Pancreas (tissue), 10 donors: ENCODE results near the gene ZHX3. TPM values are rescaled to one million over a fixed set of nuclear protein-coding genes. Genes with fewer than 3 reads are reported as not detected.
A peak's percentile ranks its signal among the peaks of the same experiment; 100 is the strongest.

Experiments used
- ATAC-seq, 4 donors: fragments of 200-7000 bp; cut with Tn5 transposase; one replicate each; pipeline versions ENCODE4 v1.8.0 to v1.9.1; 2020; ENCODE audit warnings: mild to moderate bottlenecking in 4 of 4, moderate library complexity in 4 of 4
- DNase-seq, 6 donors: peaks; one replicate each; pipeline ENCODE4 v3.0.0-alpha.2; 2020
- FAIRE-seq: peaks from 2 replicates; lab custom pipeline; 2012; peaks lifted over from hg19 to GRCh38; lab: Jason Lieb, UNC
- H3K27ac ChIP-seq, 4 donors: fragments of 200-600 bp; sonication (generic); 1 replicate in 3 of 4; 2 replicates in 1 of 4; pipeline versions ENCODE4 v1.5.0 to v1.8.0; 2020
- H3K27me3 ChIP-seq, 4 donors: fragments of 200-600 bp; one replicate each; pipeline ENCODE4 v1.8.0; 2021
- H3K36me3 ChIP-seq, 3 donors: fragments of 200-600 bp; sonication (generic) in 1 of 3; one replicate each; pipeline versions ENCODE4 v1.5.0 to v1.8.0; 2020 to 2021
- H3K4me1 ChIP-seq, 3 donors: fragments of 200-600 bp; one replicate each; pipeline ENCODE4 v1.8.0; 2021
- H3K4me3 ChIP-seq, 4 donors: fragments of 200-600 bp; sonication (generic) in 2 of 4; one replicate each; pipeline versions ENCODE4 v1.5.0 to v1.8.0; 2020 to 2021
- H3K9me3 ChIP-seq, 4 donors: fragments of 200-600 bp; one replicate each; pipeline ENCODE4 v1.8.0; 2021
- WGBS, 2 donors: extraction: QIAGEN DNeasy Blood & Tissue Kit; methylation state at CpG; one replicate each; pipeline ENCODE4 v1.1.7; 2013; 5-methylcytosine and 5-hydroxymethylcytosine counted together
- intact Hi-C, 3 donors: fragments of 100-400 bp; cut with DNase I; formaldehyde crosslinking; loops; one replicate each; pipeline versions ENCODE4 v1.11.1 to v1.14.2; 2022
- polyA plus RNA-seq, 2 donors: library from polyadenylated mRNA; stranded (reverse); fragments of 200-250 nt; gene quantifications; one replicate each; pipeline ENCODE4 v1.2.3, GENCODE V29; 2013
- total RNA-seq, 6 donors: library from RNA; stranded (reverse); fragmentation: NEBNext Ultra II Directional in 4 of 6; extraction: Animal tissue kit (Norgen Biotek cat#: 25700) in 4 of 6; gene quantifications; one replicate each; pipeline versions ENCODE4 v1.2.1 to v1.2.4, GENCODE V29; 2021 to 2023
- TF ChIP-seq, protein P1 (sequence below), 4 donors: fragments of 200-600 bp; sonication (generic) in 3 of 4; IDR thresholded peaks; one replicate each; pipeline versions ENCODE4 v1.5.0 to v1.8.0; 2021; ENCODE audit warnings: antibody characterized with exemption in 4 of 4
- donor health status: healthy with polysubstance abuse.
- donor health status: DM: no; HTN: no; CAD: no; lungs with moderate emphysema.
- donor health status: DM: no; HTN: no; CAD: no.
- donor health status: control.
- donor health status: control.
- donor health status: Bipolar disorder and iron deficiency.
- donor health status: DM: yes; HTN: yes; CAD: no.
- donor health status: DM: no; HTN: no; CAD: no.
- donor health status: DM: no; HTN: no; CAD: no.
- donor health status: DM: yes; HTN: yes; CAD: no.

ZHX3 gene
- total and polyA plus RNA-seq, 8 donors: 7.9 to 17.3 (median 13.0) TPM

DNA sequence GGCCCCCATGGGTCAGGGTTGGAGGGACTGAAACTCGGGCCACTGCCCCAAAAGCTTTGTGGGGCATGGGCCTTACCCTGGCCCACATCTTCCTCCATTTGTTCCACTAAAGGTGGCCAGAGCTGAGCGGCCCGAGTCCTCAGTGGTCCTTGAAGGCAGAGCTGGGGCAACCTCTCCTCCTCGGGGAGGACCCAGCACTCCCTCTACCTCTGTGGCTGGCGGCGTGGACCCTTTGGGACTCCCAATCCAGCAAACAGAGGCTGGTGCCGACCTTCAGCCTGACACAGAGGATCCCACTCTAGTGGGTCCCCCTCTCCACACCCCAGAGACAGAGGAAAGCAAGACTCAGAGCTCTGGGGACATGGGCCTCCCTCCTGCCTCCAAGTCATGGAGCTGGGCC, 32.4 kb upstream of the ZHX3 start:
- DNase-seq (no peak), FAIRE-seq (no peak), ATAC-seq (no peak)
- Histone ChIP-seq H3K4me3 (no peak overlapping the region), H3K4me1 (peaks cover 0 to 3% (median 0%) of the 10 kb centered on the region in 3 donors), H3K27me3 (no peaks in the 10 kb centered on the region), H3K36me3 (peaks cover 0 to 13% (median 0%) of the 10 kb centered on the region in 3 donors), H3K27ac (no peak overlapping the region), H3K9me3 (no peaks in the 10 kb centered on the region)
- TF ChIP-seq, protein P1, sequence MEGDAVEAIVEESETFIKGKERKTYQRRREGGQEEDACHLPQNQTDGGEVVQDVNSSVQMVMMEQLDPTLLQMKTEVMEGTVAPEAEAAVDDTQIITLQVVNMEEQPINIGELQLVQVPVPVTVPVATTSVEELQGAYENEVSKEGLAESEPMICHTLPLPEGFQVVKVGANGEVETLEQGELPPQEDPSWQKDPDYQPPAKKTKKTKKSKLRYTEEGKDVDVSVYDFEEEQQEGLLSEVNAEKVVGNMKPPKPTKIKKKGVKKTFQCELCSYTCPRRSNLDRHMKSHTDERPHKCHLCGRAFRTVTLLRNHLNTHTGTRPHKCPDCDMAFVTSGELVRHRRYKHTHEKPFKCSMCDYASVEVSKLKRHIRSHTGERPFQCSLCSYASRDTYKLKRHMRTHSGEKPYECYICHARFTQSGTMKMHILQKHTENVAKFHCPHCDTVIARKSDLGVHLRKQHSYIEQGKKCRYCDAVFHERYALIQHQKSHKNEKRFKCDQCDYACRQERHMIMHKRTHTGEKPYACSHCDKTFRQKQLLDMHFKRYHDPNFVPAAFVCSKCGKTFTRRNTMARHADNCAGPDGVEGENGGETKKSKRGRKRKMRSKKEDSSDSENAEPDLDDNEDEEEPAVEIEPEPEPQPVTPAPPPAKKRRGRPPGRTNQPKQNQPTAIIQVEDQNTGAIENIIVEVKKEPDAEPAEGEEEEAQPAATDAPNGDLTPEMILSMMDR (IDR thresholded peaks at IDR 0.05): no peak
- intact Hi-C loops: loop anchor here in 1 of 3 donors (10.0 kb wide), 1 partner anchor 375 kb away; no protein-coding TSS in a partner anchor
- WGBS, 2 donors: 87% methylated on average over 7 of the region's 7 CpGs

DNA sequence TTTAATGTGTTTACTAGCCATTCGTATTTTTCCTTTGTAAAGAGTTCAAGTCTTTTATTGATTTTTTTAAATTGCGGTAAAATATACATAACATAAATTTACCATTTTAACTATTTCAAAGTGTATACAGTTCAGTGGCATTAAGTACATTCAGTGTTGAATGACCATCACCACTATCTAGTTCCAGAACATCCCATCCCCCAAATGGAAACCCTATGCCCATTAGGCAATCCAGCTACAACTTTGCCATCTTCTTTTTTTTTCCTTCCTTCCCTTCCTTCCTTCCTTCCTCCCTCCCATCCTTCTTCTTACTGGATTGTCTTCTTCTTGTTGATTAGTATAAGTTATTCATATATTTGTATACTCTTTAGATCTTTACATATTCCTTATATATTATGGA, 31.7 kb upstream of the ZHX3 start:
- TF ChIP-seq, protein P1 (IDR thresholded peaks at IDR 0.05): no peak
- FAIRE-seq: no peak
- intact Hi-C loops: loop anchor here in 1 of 3 donors (10.0 kb wide), 1 partner anchor 374 kb away; no protein-coding TSS in a partner anchor
- peaks cover 0 to 3% (median 0%) of the 10 kb centered on the region in 3 donors for H3K4me1 ChIP-seq
- ATAC-seq: no peak
- H3K27me3 ChIP-seq: no peaks in the 10 kb centered on the region
- peaks cover 0 to 13% (median 0%) of the 10 kb centered on the region in 3 donors for H3K36me3 ChIP-seq
- H3K27ac ChIP-seq: no peak overlapping the region
- DNase-seq: no peak
- 71 to 74% methylated on average over 2 of the region's 2 CpGs for WGBS, 2 donors
- H3K9me3 ChIP-seq: no peaks in the 10 kb centered on the region
- H3K4me3 ChIP-seq: no peak overlapping the region

DNA sequence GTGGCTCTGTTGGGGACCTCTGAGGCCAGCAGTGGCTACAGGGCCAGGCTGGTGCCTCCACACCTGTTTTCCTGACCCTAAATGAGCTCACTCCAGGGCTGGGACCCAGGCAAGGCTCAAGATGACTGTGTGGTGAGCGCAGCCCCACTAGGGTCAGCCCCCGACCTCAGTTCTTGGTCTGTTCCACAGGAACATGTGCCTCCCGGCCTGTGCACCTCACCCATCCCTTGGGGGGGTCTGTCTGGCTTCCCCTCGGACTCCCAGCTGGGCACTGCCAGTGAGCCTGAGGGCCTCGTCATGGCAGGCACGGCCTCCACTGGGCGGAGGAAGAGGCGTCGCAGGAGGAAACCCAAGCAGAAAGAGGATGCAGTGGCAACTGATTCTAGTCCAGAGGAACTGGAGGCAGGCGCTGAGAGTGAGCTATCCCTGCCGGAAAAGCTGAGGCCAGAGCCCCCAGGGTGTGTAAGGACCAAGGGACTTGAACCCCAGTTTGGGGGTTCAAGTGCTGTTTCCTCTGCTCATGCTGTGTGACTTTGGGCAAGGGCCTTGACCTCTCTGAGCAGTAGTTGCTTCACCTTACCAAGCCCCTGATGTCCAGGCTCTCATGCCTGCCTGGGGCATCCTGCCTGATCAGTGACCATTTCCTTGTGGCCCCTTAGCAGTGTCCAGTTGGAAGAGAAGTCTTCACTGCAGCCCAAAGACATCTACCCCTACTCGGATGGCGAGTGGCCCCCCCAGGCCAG, 31.1 kb upstream of the ZHX3 start:
- ATAC-seq: no peak
- Histone ChIP-seq H3K27me3 (no peaks in the 10 kb centered on the region), H3K27ac (no peak overlapping the region), H3K4me1 (peaks cover 0 to 3% (median 0%) of the 10 kb centered on the region in 3 donors), H3K9me3 (no peaks in the 10 kb centered on the region), H3K36me3 (peaks cover 0 to 13% (median 0%) of the 10 kb centered on the region in 3 donors), H3K4me3 (no peak overlapping the region)
- TF ChIP-seq, protein P1 (IDR thresholded peaks at IDR 0.05): no peak
- 93% methylated on average over 13 of the region's 13 CpGs for WGBS, 2 donors
- no peak for DNase-seq
- no peak for FAIRE-seq
- intact Hi-C loops: loop anchor here in 1 of 3 donors (10.0 kb wide), 1 partner anchor 374 kb away; no protein-coding TSS in a partner anchor

DNA sequence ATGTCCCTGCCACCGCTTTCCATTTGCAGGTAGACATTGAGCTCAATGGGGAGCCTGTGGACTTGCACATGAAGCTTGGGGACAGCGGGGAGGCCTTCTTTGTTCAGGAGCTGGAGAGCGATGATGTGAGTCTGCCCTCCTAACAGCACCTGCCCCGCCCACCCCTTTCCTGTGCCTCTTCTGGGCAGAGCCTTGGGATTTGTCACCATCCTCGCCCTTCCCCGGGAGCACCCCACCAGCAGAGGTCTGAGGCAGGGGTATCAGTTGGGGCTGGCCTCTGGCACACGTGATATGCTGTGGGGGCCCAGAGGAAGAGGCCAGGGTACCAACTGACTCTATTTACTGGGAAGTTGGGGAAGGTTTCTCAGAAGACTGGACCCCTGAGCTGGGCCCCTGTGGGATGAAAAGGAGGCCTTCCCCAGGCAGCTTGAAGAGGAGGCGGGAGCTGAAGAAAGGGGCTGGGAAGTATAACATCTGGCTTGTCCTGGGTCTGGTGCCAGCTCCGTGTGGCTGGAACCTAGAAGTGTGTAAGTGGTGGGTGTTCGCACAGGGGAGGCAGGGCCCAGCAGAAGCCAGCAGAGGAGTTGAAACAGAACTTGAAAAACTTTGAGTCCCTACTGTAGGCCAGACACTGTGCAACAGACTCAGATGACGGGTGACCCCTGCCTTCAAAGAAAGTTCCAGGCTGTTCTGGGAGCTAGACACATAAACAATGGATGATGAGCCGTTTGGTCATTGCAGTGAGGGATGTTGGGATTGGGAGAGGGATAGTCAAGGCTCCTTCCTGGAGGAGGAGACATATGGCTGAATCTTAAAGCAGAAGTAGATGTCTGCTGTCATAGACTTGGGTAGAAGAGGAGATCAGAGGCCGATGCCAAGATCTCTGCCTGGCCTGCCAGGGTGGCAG, 30.2 kb upstream of the ZHX3 start:
- H3K4me1 ChIP-seq: peaks cover 0 to 3% (median 0%) of the 10 kb centered on the region in 3 donors
- TF ChIP-seq, protein P1 (IDR thresholded peaks at IDR 0.05): no peak
- peaks cover 0 to 13% (median 0%) of the 10 kb centered on the region in 3 donors for H3K36me3 ChIP-seq
- no peaks in the 10 kb centered on the region for H3K9me3 ChIP-seq
- intact Hi-C loops: loop anchor here in 1 of 3 donors (10.0 kb wide), 1 partner anchor 373 kb away; no protein-coding TSS in a partner anchor
- ATAC-seq (peak in 3 of 4 donors; percentile 48 to 82 (median 56)), DNase-seq (peak in 1 of 6 donors; percentile 37), FAIRE-seq (no peak)
- WGBS, 2 donors: 76 to 78% methylated on average over 13 of the region's 13 CpGs
- no peaks in the 10 kb centered on the region for H3K27me3 ChIP-seq
- no peak overlapping the region for H3K4me3 ChIP-seq
- H3K27ac ChIP-seq: no peak overlapping the region
